Skeletal muscle cell (primary cell): Measurements from ENCODE around the gene MYZAP.

ENCODE experiments used
- DNase-seq: peaks from one replicate; pipeline ENCODE4 v3.0.0-alpha.2; 2010; ENCODE audit warnings: low read depth
- H3K4me3 ChIP-seq: 2 replicates; pipeline ENCODE4 v1.5.1; 2011; ENCODE audit warnings: low read depth, mild to moderate bottlenecking, control low read depth, low read length, moderate library complexity

Gene MYZAP

GRCh38 chr15:57720867-57721266 is 129.2 kb downstream of the MYZAP start:
- DNase-seq: no peak
- no peak overlapping the region for H3K4me3 ChIP-seq

- H3K4me3 ChIP-seq: no peak overlapping the region
- no peak for DNase-seq
Measured at GRCh38 chr15:57726411-57726810, 134.7 kb downstream of the MYZAP start.

- H3K4me3 ChIP-seq: no peak overlapping the region
- no peak for DNase-seq
Measured at GRCh38 chr15:57727031-57727430, 135.3 kb downstream of the MYZAP start.

GRCh38 chr15:57728436-57728835 is 136.7 kb downstream of the MYZAP start:
- H3K4me3 ChIP-seq: no peak overlapping the region
- no peak for DNase-seq

- no peak for DNase-seq
- H3K4me3 ChIP-seq: no peak overlapping the region
Measured at GRCh38 chr15:57730876-57731275, 139.2 kb downstream of the MYZAP start.

- no peak for DNase-seq
- no peak overlapping the region for H3K4me3 ChIP-seq
Measured at GRCh38 chr15:57731530-57732103, 139.9 kb downstream of the MYZAP start.

GRCh38 chr15:57732526-57733331 is 141.0 kb downstream of the MYZAP start:
- H3K4me3 ChIP-seq: no peak overlapping the region
- DNase-seq: no peak

- DNase-seq: no peak
- H3K4me3 ChIP-seq: no peak overlapping the region
Measured at GRCh38 chr15:57734860-57735259, 143.2 kb downstream of the MYZAP start.
